ENCODE results near the gene ENDOD1. TPM values are rescaled to one million over a fixed set of nuclear protein-coding genes. Genes with fewer than 3 reads are reported as not detected.

The ENDOD1 gene
- total RNA-seq, 3 donors from 2014 or later, result 48.2 to 97.5 (median 70.9) TPM

- peak; percentile 7 for ATAC-seq
- intact Hi-C loops (cut with DNase I, micrococcal nuclease), result loop anchor here (5.0 kb wide), 3 partner anchors 83 to 612 kb away; partner anchors contain the start of gene SRSF8 (in 1 of the 2)
- no peak overlapping the region for H3K4me3 ChIP-seq
- DNase-seq, result peak; percentile 24 to 66 (median 60)
- TF ChIP-seq CTCF (IDR thresholded peaks at IDR 0.05), result no peak
- no peaks in the 10 kb centered on the region for H3K9me3 ChIP-seq
- H3K4me1 ChIP-seq (ENCODE audit: low read depth), result peaks cover 6% of the 10 kb centered on the region
- H3K36me3 ChIP-seq (ENCODE audit: low read depth), result no peaks in the 10 kb centered on the region
Observed at GRCh38 chr11:95149651-95150364, 60.2 kb downstream of the ENDOD1 start.

GRCh38 chr11:95150956-95151684, 61.5 kb downstream of the ENDOD1 start:
- peak; percentile 56 for TF ChIP-seq CTCF (IDR thresholded peaks at IDR 0.05)
- Histone ChIP-seq H3K9me3 (no peaks in the 10 kb centered on the region), H3K4me1 (ENCODE audit: low read depth) (peaks cover 6% of the 10 kb centered on the region), H3K4me3 (peak overlapping the region; percentile 25), H3K36me3 (ENCODE audit: low read depth) (no peaks in the 10 kb centered on the region)
- peak; percentile 93 to 95 (median 93) for DNase-seq
- intact Hi-C loops (cut with DNase I, micrococcal nuclease), result loop anchor here (5.0 kb wide), 3 partner anchors 84 to 611 kb away; partner anchors contain the start of gene SRSF8 (in 1 of the 2)
- ATAC-seq, result peak; percentile 90

GRCh38 chr11:95152876-95153856, 63.5 kb downstream of the ENDOD1 start:
- Histone ChIP-seq H3K9me3 (no peaks in the 10 kb centered on the region), H3K4me3 (no peak overlapping the region), H3K36me3 (ENCODE audit: low read depth) (no peaks in the 10 kb centered on the region), H3K4me1 (ENCODE audit: low read depth) (peaks cover 6% of the 10 kb centered on the region)
- ATAC-seq, result no peak
- TF ChIP-seq CTCF (IDR thresholded peaks at IDR 0.05), result no peak
- DNase-seq, result no peak
- intact Hi-C loops (cut with DNase I, micrococcal nuclease), result loop anchor here (2.0 to 5.0 kb wide), 4 partner anchors 86 to 609 kb away; partner anchors contain the start of gene SRSF8 (in 1 of the 2)

- peaks cover 6% of the 10 kb centered on the region for H3K4me1 ChIP-seq (ENCODE audit: low read depth)
- ATAC-seq (no peak), DNase-seq (no peak)
- H3K36me3 ChIP-seq (ENCODE audit: low read depth), result no peaks in the 10 kb centered on the region
- intact Hi-C loops (cut with DNase I, micrococcal nuclease), result loop anchor here (2.0 to 5.0 kb wide), 4 partner anchors 87 to 608 kb away; partner anchors contain the start of gene SRSF8 (in 1 of the 2)
- H3K4me3 ChIP-seq, result no peak overlapping the region
- H3K9me3 ChIP-seq, result no peaks in the 10 kb centered on the region
- TF ChIP-seq CTCF (IDR thresholded peaks at IDR 0.05), result no peak
Observed at GRCh38 chr11:95153857-95154246, 64.2 kb downstream of the ENDOD1 start.

- no peak for ATAC-seq
- no peak overlapping the region for H3K4me3 ChIP-seq
Observed at GRCh38 chr11:95154514-95154913, 64.9 kb downstream of the ENDOD1 start.

More at GRCh38 chr11:95154514-95154913, 64.9 kb downstream of the ENDOD1 start:
- Histone ChIP-seq H3K4me1 (ENCODE audit: low read depth) (peaks cover 6% of the 10 kb centered on the region), H3K9me3 (no peaks in the 10 kb centered on the region), H3K36me3 (ENCODE audit: low read depth) (no peaks in the 10 kb centered on the region)
- no peak for TF ChIP-seq CTCF (IDR thresholded peaks at IDR 0.05)
- intact Hi-C loops (cut with DNase I, micrococcal nuclease), result loop anchor here (5.0 kb wide), 3 partner anchors 87 to 608 kb away; partner anchors contain the start of gene SRSF8 (in 1 of the 2)
- DNase-seq, result peak in 2 of 3 donors; percentile 72
